Measurements from ENCODE around the gene MLLT1.
A peak's percentile ranks its signal among the peaks of the same experiment; 100 is the strongest.
"Not testable (repeated sequence)": the region's sequence is repeated elsewhere in the genome, so short reads cannot be mapped to it uniquely, and the experiment has no call there.

Gene MLLT1

GRCh38 chr19:6279931-6280591 is at the start of gene MLLT1:
TSS of gene MLLT1 (minus strand) at chr19:6279975. CDS start at chr19:6279784, 191 bp downstream.
- DNase-seq = peak; percentile 91

- DNase-seq = no peak
These were observed 47.0 kb upstream of the MLLT1 start for GRCh38 chr19:6326815-6327214.

DNA sequence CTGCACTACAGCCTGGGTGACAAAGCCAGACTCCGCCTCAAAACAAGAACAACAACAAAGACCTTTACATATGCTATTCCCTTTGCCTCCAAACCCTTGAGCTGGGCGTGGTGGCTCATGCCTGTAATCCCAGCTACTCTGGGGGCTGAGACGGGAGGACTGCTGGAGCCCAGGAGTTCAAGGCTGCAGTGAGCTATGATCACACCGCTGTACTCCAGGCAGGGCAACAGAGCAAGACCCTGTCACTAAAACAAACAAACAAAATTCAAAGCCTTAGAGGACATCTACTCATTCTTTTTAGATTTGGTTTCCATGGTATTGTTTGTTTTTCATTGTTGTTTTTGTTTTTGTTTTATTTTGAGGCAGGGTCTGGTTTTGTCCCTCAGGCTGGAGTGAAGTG is 45.8 kb upstream of the MLLT1 start:
- no peak for DNase-seq

GRCh38 chr19:6324757-6325156 is 45.0 kb upstream of the MLLT1 start:
- no peak for DNase-seq

GRCh38 chr19:6322284-6322683 is 42.5 kb upstream of the MLLT1 start:
- no peak for DNase-seq

GRCh38 chr19:6319376-6319775 is 39.6 kb upstream of the MLLT1 start:
- DNase-seq = no peak

DNA sequence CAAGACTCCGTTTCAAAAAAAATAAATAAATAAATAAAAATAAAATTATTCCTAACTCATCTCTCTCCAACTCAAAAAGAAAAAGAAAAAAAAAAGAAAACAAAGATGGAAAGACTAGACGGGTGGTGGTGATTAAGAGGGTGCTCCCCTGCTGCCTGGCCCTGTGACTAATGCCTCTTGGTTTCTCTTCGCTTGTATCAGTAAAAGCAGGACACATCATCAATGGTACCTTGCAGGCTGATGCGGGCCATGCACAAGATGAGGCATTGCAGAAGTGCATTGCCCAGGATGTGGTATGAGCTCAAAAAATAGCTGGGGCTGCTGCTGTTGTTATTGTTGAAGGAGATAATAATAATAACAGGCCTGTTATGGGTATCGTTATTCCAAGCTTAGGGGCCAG is 39.0 kb upstream of the MLLT1 start:
- no peak for DNase-seq

DNA sequence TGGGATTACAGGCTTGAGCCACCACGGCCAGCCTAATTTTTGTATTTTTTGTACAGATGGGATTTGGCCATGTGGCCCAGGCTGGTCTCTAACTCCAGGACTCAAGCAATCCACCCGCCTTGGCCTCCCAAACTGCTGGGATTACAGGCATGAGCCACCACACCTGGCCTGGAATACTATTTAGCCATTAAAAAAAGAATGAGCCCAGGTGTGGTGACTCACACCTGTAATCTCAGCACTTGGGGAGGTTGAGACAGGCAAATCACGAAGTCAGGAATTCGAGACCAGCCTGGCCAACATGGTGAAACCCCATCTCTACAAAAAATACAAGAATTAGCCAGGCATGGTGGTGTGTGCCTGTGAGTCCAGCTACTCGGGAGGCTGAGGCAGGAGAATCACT is 35.9 kb upstream of the MLLT1 start:
- DNase-seq = not testable (repeated sequence)

GRCh38 chr19:6313398-6313969 is 33.7 kb upstream of the MLLT1 start:
- no peak for DNase-seq

- no peak for DNase-seq
These were observed 32.2 kb upstream of the MLLT1 start for GRCh38 chr19:6312018-6312417.

DNA sequence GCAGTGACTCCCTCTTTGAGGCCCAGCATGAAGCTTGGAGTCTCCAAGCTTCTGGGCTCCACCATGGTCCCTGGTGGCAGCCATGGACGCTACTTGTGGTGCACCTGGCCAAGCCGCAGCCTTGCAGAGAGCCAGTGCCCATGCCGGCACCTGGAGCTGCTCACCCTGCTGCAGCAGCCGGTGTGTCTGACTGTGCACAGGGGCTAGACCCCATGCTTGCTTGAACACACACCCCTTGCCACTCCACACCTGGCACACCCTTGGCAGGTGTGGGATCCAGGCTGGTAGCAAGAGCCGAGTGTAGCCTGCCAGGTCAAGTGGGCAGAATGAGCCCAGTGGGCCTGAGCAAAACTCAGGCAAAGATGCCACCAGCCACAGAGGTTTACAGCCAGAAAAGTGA is 18.6 kb upstream of the MLLT1 start:
- no peak for DNase-seq

DNA sequence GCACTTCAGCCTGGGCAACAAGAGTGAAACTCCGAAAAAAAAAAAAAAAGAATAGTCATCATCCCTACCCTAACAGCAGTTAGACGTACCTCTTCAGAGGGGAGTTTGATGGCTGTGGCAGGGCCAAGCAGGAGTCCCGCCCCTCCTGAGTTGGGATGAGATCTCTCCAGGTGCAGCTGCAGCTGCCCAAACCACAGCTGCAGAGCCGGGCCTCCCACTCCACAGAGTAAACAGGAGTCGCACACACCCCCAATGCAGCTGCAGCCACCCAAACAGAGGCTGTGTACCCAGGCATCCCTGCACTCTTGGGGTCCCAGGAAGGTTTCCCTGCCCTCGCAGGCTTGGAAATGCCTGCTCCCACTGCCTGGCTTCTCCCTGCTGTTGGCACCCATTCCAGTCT is 17.4 kb upstream of the MLLT1 start:
- no peak for DNase-seq

DNA sequence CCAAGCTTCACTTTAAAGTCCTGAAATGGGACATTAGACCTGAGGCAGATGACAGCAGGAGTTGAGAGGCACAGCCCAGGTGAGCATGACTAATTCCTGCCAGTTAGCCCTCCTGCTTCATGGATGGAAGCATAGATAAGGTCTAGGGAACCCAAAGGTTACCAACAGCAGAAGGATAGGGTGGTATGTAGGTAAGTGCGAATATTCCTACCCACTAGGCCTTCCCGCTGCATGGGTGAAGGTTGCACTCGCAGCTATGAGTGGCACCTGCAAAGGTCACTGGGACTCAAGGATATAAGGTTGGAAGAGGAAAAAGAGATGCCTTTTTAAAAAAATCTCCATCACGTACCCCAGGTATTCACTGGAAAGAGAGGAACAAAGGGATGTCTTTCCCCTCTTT is 12.2 kb upstream of the MLLT1 start:
- DNase-seq = no peak

DNA sequence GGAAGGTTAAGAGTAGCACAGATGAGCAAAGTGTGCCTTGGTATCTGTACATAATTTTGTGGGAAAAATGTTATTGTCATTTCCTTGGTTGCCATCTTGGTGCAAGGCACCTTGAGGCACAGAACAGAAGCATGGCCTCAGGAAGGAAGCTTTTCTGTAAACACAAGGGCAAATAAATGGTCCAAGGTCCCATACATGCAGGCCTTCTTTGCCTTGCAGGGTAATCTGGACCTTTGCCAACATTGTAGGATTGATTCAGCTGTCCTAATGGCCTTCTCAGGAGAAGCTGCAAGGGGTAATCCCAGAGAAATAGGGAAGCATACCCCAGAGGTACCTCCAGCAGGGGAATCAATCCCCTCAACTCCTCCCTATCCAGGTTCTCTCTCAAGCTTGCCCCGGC is 9.0 kb upstream of the MLLT1 start:
- DNase-seq = no peak

DNA sequence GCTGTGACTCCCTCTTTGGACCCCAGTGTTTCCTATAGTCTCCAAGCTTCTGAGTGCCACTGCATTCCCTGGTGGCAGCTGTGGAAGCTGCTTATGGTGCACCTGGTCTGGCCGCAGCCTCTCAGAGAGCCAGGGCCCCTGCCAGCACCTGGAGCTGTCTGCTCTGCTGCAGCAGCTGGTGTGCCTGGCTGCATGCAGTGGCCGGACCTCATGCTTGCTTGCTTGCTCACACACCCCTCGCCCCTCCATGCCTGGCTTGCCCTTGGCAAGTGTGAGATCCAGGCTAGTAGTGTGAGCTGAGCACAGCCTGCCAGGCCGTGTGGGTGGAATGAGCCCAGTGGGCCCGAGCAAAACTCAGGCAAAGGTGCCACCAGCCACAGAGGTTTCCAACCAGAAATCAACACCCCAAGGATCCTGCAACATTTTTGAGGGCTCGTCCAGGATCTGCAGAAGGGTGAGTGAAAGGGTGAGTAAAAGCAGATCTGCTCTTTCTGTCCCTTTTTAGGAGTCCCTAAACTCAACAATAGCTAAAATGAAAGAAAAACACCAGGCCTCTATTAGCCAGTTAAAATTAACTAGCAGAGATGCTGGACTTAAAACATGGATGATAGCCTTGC is 7.6 kb upstream of the MLLT1 start:
- no peak for DNase-seq

GRCh38 chr19:6286676-6287075 is 6.9 kb upstream of the MLLT1 start:
- DNase-seq = no peak

GRCh38 chr19:6282393-6282792 is 2.6 kb upstream of the MLLT1 start:
- not testable (repeated sequence) for DNase-seq

GRCh38 chr19:6279620-6279930 is 200 bp downstream of the MLLT1 start:
- DNase-seq = no peak

- no peak for DNase-seq
These were observed 795 bp downstream of the MLLT1 start for GRCh38 chr19:6278740-6279619.

GRCh38 chr19:6278051-6278450 is 1.7 kb downstream of the MLLT1 start:
- no peak for DNase-seq

GRCh38 chr19:6276447-6276846 is 3.3 kb downstream of the MLLT1 start:
- no peak for DNase-seq

- DNase-seq = no peak
These were observed 4.5 kb downstream of the MLLT1 start for GRCh38 chr19:6275170-6275744.

- no peak for DNase-seq
These were observed 5.0 kb downstream of the MLLT1 start for GRCh38 chr19:6274756-6275155.

All from activated T-cell treated with anti-CD3 and anti-CD28 coated beads for 4 hours (primary cell).